NCI-H1694 treated with DMSO at 0.1 percent for 48 hours (cell line): ENCODE data around the gene TUT1.
"Not testable (repeated sequence)": the region's sequence is repeated elsewhere in the genome, so short reads cannot be mapped to it uniquely, and the experiment has no call there.

Source experiments
- DNase-seq: peaks from one replicate; lab custom pipeline; 2025; lab: John Stamatoyannopoulos, UW

Gene TUT1

GRCh38 chr11:62603776-62604299 is 12.5 kb upstream of the TUT1 start:
- no peak for DNase-seq

- DNase-seq: no peak
Observed at GRCh38 chr11:62603072-62603408, 11.7 kb upstream of the TUT1 start.

GRCh38 chr11:62602141-62603071 is 11.1 kb upstream of the TUT1 start:
- DNase-seq: no peak

DNA sequence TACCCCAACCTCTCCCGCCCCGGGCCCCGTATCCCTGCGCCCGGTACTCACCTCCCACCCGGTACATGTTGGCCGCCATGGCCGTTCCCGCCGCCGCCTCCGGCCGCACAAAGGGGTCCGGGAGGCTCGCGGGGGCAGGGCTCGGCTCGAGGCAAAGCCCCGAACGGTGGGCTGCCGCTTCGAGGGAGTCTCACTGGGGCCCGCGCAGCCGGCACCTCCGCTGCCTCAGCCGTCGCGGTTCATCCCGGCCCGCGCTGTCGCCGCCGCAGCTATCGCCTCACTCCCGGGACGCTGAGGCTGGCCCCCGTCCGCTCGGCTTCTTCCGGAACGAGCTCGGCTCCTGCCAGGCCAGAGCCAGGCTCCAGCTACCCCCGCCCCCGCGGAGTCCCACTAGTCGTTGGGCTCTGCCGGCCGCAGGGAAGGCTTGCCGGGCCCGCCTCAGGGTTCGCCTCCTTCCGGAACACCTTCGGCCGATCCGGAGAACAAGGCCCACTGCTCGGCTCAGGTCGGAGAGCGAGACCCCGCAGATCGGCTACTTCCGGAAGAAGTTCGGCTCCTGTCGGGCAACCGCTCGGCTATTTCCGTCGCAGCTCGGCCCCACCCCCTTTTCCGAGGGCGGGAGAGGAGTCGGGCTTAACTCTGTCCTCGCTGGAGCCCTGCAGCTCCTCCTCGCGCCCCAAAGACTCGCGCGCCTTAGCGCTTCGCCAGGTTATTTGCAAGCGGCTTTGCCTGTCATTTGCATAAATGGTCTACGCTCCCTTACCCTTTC is 10.2 kb upstream of the TUT1 start, which contains the start of gene MTA2:
MTA2 (minus strand) TSS at position 494 of the 769 bp plus-strand sequence; CDS start at position 79, 415 bp downstream.
- DNase-seq: peak; percentile 94

- no peak for DNase-seq
Observed at GRCh38 chr11:62601122-62601371, 9.7 kb upstream of the TUT1 start.

- DNase-seq: no peak
Observed at GRCh38 chr11:62600367-62601121, 9.2 kb upstream of the TUT1 start.

- DNase-seq: no peak
Observed at GRCh38 chr11:62599901-62600300, 8.6 kb upstream of the TUT1 start.

DNA sequence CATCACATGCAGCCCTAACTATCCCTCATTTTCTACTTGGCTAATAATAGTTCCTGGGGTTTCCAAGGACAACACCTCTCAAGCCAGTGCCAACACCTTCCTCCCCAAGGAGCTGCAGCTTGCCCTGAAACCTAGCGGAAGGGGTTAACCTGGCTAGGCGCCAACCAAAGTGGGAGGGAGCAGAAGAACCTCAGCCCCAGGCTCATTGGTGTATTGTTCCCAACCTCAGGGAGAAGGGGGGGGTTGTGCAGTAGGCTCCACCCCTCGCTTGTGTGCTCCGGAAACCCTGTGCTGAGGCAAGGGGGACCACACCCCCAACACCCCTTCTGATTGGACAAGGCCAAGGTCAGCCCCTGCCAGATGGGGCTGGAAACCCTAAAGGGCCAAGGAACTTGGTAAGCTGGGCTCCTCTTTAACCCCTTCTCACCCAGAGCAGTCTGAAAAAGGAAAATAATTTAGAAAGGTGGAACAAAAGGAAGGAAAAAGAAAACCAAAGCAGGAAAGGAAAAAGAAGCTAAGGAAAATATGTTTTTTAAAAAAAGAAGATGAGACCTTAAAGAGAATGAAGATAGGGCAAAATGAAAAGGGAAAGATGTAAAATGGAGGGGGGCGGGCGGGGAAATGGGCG is 7.9 kb upstream of the TUT1 start:
- peak; percentile 84 for DNase-seq

DNA sequence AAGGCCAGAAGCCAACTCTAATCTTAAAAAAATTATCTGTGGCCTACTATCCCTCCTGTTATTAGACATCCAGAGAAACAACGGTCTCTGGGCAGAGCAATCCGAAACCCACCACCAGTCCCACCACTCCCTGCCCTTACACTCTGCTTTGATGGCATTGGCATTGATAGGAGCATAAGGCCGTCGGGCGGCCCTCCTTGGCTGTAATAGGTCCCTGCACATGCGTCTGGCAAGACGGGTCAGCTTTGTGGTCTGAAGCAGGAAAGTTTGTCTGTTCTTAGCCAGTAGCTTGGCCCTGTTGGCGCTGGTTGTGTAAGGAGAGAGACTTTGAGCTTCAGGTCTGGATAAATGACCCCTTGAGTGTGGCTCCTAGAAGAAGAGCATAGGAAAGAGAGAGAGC is 3.8 kb upstream of the TUT1 start:
- DNase-seq: no peak

- DNase-seq: peak; percentile 28
Observed at GRCh38 chr11:62593434-62594044, 2.2 kb upstream of the TUT1 start.

DNA sequence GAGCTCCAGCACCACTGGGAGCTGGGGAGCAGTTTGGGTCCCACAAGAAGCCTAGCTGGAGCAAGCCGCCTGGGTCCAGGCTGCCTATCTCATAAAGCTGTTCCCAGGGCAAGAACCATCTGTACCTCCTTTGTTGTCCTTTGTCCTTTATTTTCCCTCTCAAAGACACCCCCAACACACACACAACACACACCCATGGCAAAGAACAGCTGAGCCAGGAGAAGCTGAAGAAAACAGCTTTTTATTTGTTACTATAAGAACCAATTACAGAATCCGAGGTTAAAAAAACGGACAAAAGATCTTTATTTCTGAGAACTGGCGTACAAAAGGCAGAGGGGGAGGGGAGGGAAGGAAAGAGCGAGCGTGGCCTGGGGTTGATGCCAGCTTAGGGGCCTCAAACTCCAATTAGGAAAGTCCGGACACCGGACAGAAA is 1.7 kb upstream of the TUT1 start:
- DNase-seq: no peak

GRCh38 chr11:62592146-62592815 is 958 bp upstream of the TUT1 start:
- no peak for DNase-seq

DNA sequence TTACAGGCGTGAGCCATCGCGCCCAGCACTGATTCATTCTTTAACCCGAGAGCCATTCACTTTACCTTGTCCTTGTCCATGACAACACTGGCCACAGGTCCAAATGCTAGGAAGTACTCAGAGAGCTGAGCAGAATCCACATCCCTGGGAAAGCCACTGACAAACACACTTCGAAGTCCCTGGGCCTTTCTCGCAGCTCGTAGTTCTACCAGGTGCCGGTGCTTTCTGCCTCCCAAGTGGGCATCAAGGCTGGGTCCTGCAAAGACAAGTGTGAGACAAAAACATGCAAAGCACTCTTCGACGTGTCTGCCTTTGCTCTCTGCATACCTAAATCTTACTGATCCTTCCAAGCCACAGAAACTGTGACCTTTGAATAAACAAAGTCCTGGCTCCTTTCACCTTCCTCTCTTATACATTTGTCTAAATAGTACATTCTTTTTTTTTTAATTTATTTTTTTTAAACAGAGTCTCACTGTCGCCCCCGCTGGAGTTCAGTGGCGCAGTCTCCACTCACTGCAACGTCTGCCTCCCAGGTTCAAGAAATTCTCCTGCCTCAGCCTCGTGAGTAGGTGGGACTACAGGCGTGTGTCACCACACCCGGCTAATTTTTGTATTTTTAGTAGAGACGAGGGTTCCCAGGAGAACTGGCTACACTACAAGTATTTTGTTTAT is 2.2 kb downstream of the TUT1 start:
- no peak for DNase-seq

GRCh38 chr11:62585356-62585755 is 6.0 kb downstream of the TUT1 start:
- not testable (repeated sequence) for DNase-seq

- DNase-seq: not testable (repeated sequence)
Observed at GRCh38 chr11:62581735-62582134, 9.6 kb downstream of the TUT1 start.

- DNase-seq: no peak
Observed at GRCh38 chr11:62580959-62581715, 10.2 kb downstream of the TUT1 start.

GRCh38 chr11:62579252-62579651 is 12.1 kb downstream of the TUT1 start:
- no peak for DNase-seq

DNA sequence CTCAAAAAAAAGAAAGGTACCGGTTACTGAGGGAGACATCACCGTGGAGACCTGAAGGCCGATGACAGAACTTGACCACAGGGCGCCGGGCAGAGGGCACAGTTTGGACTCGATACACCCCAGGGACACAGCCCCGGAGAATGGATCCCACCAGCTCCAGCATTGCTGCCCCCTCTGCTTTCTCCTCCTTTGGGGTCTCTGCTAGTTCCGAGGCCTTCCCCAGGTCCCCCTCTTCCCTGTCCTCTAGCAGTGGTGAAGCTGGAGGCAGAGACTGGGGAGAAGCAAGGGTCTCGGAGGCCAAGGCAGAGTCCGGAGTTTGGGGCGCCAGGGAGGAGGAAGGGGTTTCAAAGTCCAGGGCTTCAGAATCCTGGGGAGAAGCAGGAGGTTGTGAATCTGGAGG is 12.8 kb downstream of the TUT1 start:
- DNase-seq: no peak

DNA sequence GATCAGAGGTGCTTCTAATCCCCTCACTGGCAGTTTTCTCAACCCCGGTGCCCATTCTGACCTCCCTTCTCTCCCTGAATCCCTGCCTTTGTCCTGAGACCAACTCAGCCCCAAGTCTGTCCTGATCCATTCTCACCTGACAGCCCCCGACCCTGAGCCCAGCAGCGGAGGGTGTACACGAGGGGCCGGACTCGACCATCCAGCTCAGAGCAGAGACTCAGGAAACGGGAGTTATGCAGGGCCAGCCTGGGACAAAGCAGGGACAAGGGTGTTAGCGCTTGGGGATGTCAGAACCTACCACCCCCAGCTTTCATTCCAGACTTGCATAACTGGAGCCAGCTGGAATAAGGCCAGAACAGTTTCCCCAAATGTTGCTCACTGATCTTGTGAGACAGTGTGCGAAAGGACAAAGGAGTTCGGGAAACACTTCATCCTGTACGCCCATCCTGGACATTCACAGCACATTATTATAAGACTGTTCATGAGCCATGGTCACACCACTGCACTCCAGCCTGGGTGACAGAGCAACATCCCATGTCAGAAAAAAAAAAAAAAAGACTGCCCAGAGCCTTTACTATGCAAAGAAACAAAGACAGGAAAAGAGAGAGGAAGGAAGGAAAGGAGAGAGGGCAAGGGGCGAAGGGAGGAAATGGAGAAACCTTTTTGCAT is 14.1 kb downstream of the TUT1 start:
- DNase-seq: no peak
